ENCODE measurements around the gene PDGFD.

The PDGFD gene

GRCh38 chr11:103994518-103994917 lies 169.4 kb downstream of the PDGFD start:
- DNase-seq: no peak

- no peak for DNase-seq
Measured at GRCh38 chr11:103994094-103994493, 169.9 kb downstream of the PDGFD start.

- no peak for DNase-seq
Measured at GRCh38 chr11:103993507-103993906, 170.4 kb downstream of the PDGFD start.

GRCh38 chr11:103988595-103988969 lies 175.4 kb downstream of the PDGFD start:
- no peak for DNase-seq

GRCh38 chr11:103987629-103988594 lies 176.0 kb downstream of the PDGFD start:
- DNase-seq: no peak

GRCh38 chr11:103985041-103985440 lies 178.9 kb downstream of the PDGFD start:
- no peak for DNase-seq

GRCh38 chr11:103980108-103980507 lies 183.8 kb downstream of the PDGFD start:
- no peak for DNase-seq

- no peak for DNase-seq
Measured at GRCh38 chr11:103978616-103979595, 185.0 kb downstream of the PDGFD start.

- DNase-seq: no peak
Measured at GRCh38 chr11:103972013-103972412, 191.9 kb downstream of the PDGFD start.

- DNase-seq: no peak
Measured at GRCh38 chr11:103970701-103971249, 193.2 kb downstream of the PDGFD start.

GRCh38 chr11:103968685-103969084 lies 195.3 kb downstream of the PDGFD start:
- no peak for DNase-seq

GRCh38 chr11:103967985-103968384 lies 196.0 kb downstream of the PDGFD start:
- DNase-seq: no peak

GRCh38 chr11:103964390-103964789 lies 199.6 kb downstream of the PDGFD start:
- DNase-seq: no peak

GRCh38 chr11:103963648-103964047 lies 200.3 kb downstream of the PDGFD start:
- DNase-seq: no peak

GRCh38 chr11:103961010-103961409 lies 202.9 kb downstream of the PDGFD start:
- DNase-seq: no peak

- DNase-seq: no peak
Measured at GRCh38 chr11:103960108-103960507, 203.8 kb downstream of the PDGFD start.

- DNase-seq: no peak
Measured at GRCh38 chr11:103959279-103959942, 204.5 kb downstream of the PDGFD start.

- no peak for DNase-seq
Measured at GRCh38 chr11:103958475-103959215, 205.3 kb downstream of the PDGFD start.

- DNase-seq: no peak
Measured at GRCh38 chr11:103953797-103954486, 210.0 kb downstream of the PDGFD start.

- DNase-seq: no peak
Measured at GRCh38 chr11:103949781-103950180, 214.2 kb downstream of the PDGFD start.

- DNase-seq: no peak
Measured at GRCh38 chr11:103948187-103948763, 215.7 kb downstream of the PDGFD start.

Data from NCI-H1436 treated with DMSO at 0.1 percent for 48 hours (cell line).